GM23338 (cell line): ENCODE measurements around the gene TNS4. TPM values are rescaled to one million over a fixed set of nuclear protein-coding genes. Genes with fewer than 3 reads are reported as not detected.

Experiments used
- ATAC-seq: fragments of 200-7000 bp; cut with Tn5 transposase; 3 replicates; pipeline ENCODE4 v1.9.1; 2020
- DNase-seq: peaks from one replicate; pipeline ENCODE4 v3.0.0-alpha.2; 2015; ENCODE audit warnings: low spot score
- H2AFZ ChIP-seq: fragments of 200-600 bp; sonication (generic); 2 replicates; pipeline ENCODE4 v1.8.0; 2016; ENCODE audit warnings: antibody characterized with exemption, mild to moderate bottlenecking, moderate library complexity
- H3F3A ChIP-seq: fragments of 200-600 bp; sonication (generic); replicated peaks from 2 replicates; pipeline ENCODE4 v1.8.0; 2017; ENCODE audit warnings: antibody characterized with exemption, mixed run types, low read depth
- H3K27ac ChIP-seq: fragments of 200-600 bp; sonication (generic); 2 replicates; pipeline ENCODE4 v1.6.1; 2016; ENCODE audit warnings: low read depth
- H3K27me3 ChIP-seq: fragments of 200-600 bp; sonication (generic); 2 replicates; pipeline ENCODE4 v1.8.0; 2016; ENCODE audit warnings: mild to moderate bottlenecking, mixed run types, moderate library complexity; ENCODE audit not compliant: insufficient read depth
- H3K36me3 ChIP-seq: fragments of 200-600 bp; sonication (generic); 2 replicates; pipeline ENCODE4 v1.8.0; 2016; ENCODE audit warnings: mild to moderate bottlenecking; ENCODE audit not compliant: insufficient read depth
- H3K4me1 ChIP-seq: fragments of 200-600 bp; sonication (generic); 2 replicates; pipeline ENCODE4 v1.8.0; 2016; ENCODE audit warnings: mild to moderate bottlenecking, moderate library complexity; ENCODE audit not compliant: insufficient read depth
- H3K4me2 ChIP-seq: fragments of 200-600 bp; sonication (generic); 2 replicates; pipeline ENCODE4 v1.7.1; 2017; ENCODE audit warnings: mixed run types
- H3K4me3 ChIP-seq: fragments of 200-600 bp; sonication (generic); 2 replicates; pipeline ENCODE4 v1.6.1; 2016; ENCODE audit warnings: mixed run types
- H3K79me2 ChIP-seq: fragments of 200-600 bp; sonication (generic); replicated peaks from 2 replicates; pipeline ENCODE4 v1.8.0; 2017; ENCODE audit warnings: mild to moderate bottlenecking; ENCODE audit not compliant: insufficient read depth
- H3K9me2 ChIP-seq: fragments of 200-600 bp; sonication (generic); 2 replicates; pipeline ENCODE4 v1.8.0; 2017; ENCODE audit not compliant: insufficient read depth
- H4K20me1 ChIP-seq: fragments of 200-600 bp; sonication (generic); replicated peaks from 2 replicates; pipeline ENCODE4 v1.8.0; 2017; ENCODE audit warnings: mild to moderate bottlenecking; ENCODE audit not compliant: insufficient read depth
- H3K27ac Mint-ChIP-seq: 2 replicates; pipeline ENCODE4 v1.8.0; 2020; ENCODE audit warnings: inconsistent platforms, mild to moderate bottlenecking, moderate library complexity, mixed read lengths
- H3K27me3 Mint-ChIP-seq: 3 replicates; pipeline ENCODE4 v1.8.0; 2022; ENCODE audit warnings: low read depth, mild to moderate bottlenecking, moderate library complexity, mixed read lengths, inconsistent platforms; ENCODE audit not compliant: insufficient read depth, poor library complexity
- H3K36me3 Mint-ChIP-seq: 3 replicates; pipeline ENCODE4 v1.8.0; 2021; ENCODE audit warnings: low read depth, mild to moderate bottlenecking, inconsistent platforms, moderate library complexity, mixed read lengths
- H3K4me1 Mint-ChIP-seq: 3 replicates; pipeline ENCODE4 v1.8.0; 2020; ENCODE audit warnings: mild to moderate bottlenecking, inconsistent platforms, mixed read lengths
- H3K4me3 Mint-ChIP-seq: 3 replicates; pipeline ENCODE4 v1.8.0; 2021; ENCODE audit warnings: moderate library complexity, mild to moderate bottlenecking, inconsistent platforms, mixed read lengths
- H3K9me3 Mint-ChIP-seq: 3 replicates; pipeline ENCODE4 v1.8.0; 2020; ENCODE audit warnings: moderate library complexity, mild to moderate bottlenecking, inconsistent platforms, mixed read lengths
- CREB1 ChIP-seq: fragments of 250-450 bp; sonication (Bioruptor Pico); IDR thresholded peaks from 2 replicates; pipeline ENCODE4 v1.5.0; 2020; ENCODE audit warnings: low read depth, mild to moderate bottlenecking, moderate library complexity
- EZH2 ChIP-seq: fragments of 200-600 bp; sonication (generic); IDR thresholded peaks from one replicate; pipeline ENCODE4 v1.8.0; 2017; ENCODE audit warnings: antibody characterized with exemption, mild to moderate bottlenecking, low read depth; ENCODE audit not compliant: unreplicated experiment
- EZH2phosphoT487 ChIP-seq: fragments of 200-600 bp; sonication (generic); IDR thresholded peaks from one replicate; pipeline ENCODE4 v1.8.1; 2018; ENCODE audit warnings: antibody characterized with exemption; ENCODE audit not compliant: unreplicated experiment
- NANOG ChIP-seq: IDR thresholded peaks from 2 replicates; pipeline ENCODE4 v1.6.1; 2016; ENCODE audit warnings: antibody characterized with exemption, borderline replicate concordance
- POLR2AphosphoS5 ChIP-seq: IDR thresholded peaks from 2 replicates; pipeline ENCODE4 v1.6.1; 2016; ENCODE audit warnings: antibody characterized with exemption, low read depth
- STAT1 ChIP-seq: IDR thresholded peaks from one replicate; pipeline ENCODE4 v1.6.1; 2016; ENCODE audit warnings: antibody characterized with exemption; ENCODE audit not compliant: unreplicated experiment
- ZNF114 ChIP-seq: fragments of 250-450 bp; sonication (Bioruptor Pico); IDR thresholded peaks from 2 replicates; pipeline ENCODE4 v1.5.0; 2020; ENCODE audit warnings: mild to moderate bottlenecking, moderate library complexity
- ZNF331 ChIP-seq: fragments of 250-450 bp; sonication (Bioruptor Pico); IDR thresholded peaks from 2 replicates; pipeline ENCODE4 v1.5.0; 2020; ENCODE audit warnings: low read depth, mild to moderate bottlenecking, moderate library complexity
- ZNF462 ChIP-seq: fragments of 250-450 bp; sonication (Bioruptor Pico); IDR thresholded peaks from 2 replicates; pipeline ENCODE4 v1.5.0; 2020; ENCODE audit warnings: mild to moderate bottlenecking, moderate library complexity
- polyA plus RNA-seq: library from polyadenylated mRNA; unstranded; fragments of >200 nt; fragmentation: Nextera tagmentation; extraction: Ambion mirVana; gene quantifications from 2 replicates; pipeline ENCODE4 v1.2.1, GENCODE V29; 2016
- total RNA-seq: library from RNA; depleted of rRNA; stranded (reverse); fragments of >200 nt; shearing (Covaris generic); gene quantifications from 2 replicates; pipeline ENCODE4 v1.2.3, GENCODE V29; 2014
- TF ChIP-seq, protein P1 (sequence below): IDR thresholded peaks from 2 replicates; pipeline ENCODE4 v1.6.1; 2016; ENCODE audit warnings: antibody characterized with exemption
- TF ChIP-seq, protein P2 (sequence below), 2 experiments: fragments of 200-600 bp in 1 of 2; sonication (generic) in 1 of 2; conservative IDR thresholded peaks; 2 replicates each; pipeline versions ENCODE4 v1.5.1 to v1.6.1; 2016 to 2017; ENCODE audit warnings: antibody characterized with exemption in 2 of 2, low read depth in 2 of 2, mild to moderate bottlenecking in 2 of 2, moderate library complexity in 1 of 2
- TF ChIP-seq, protein P3 (sequence below): IDR thresholded peaks from one replicate; pipeline ENCODE4 v1.6.1; 2018; ENCODE audit warnings: antibody characterized with exemption; ENCODE audit not compliant: unreplicated experiment

TNS4 gene
- total and polyA plus RNA-seq, 2 experiments from 2014 or later = 0.31 to 4.9 TPM

DNA sequence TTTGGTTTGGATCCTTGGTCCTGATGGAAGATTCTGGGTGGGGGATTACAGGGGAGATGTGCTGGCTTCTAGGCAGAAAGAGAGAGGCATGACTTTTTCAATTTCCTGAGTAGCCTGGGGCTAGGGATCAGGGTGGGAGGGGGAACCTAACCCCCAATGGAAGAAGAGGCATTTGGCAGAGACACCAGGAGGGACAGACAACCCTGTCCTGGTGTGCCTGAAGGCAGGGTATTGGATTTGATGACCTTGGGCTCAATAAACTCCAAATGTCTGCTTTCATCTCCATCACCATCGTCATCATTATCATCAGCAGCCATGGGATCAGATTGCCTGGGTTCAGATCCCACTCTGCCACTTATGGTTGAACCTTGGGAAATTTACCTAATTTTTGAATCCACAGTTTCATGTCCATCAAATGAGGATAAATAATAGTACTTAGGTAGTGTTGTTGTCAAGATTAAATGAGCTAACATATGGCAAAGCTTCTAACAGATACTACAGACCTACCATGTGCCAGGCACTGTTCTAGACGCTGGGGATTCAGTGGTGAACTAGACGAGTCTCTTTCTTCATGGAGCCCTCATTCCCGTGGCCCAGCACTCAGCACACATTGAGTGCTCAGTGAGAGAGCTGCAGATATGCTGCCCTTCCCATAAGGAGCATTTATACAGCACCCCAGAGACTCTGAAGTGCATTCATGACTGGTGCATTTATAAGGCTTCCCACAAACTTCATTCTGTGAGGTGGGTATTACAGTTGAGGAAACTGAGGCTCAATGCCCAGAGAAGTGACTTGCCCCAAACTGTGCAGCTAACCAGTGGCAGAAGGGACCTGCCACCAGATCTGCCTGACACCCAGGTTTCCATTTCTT is 31.4 kb downstream of the TNS4 start:
- Histone ChIP-seq H3F3A (no peaks in the 10 kb centered on the region), H2AFZ (no peak overlapping the region), H3K27ac (no peak overlapping the region), H4K20me1 (no peaks in the 10 kb centered on the region), H3K79me2 (no peaks in the 10 kb centered on the region), H3K36me3 (no peaks in the 10 kb centered on the region), H3K4me1 (peaks cover 11% of the 10 kb centered on the region), H3K27me3 (no peaks in the 10 kb centered on the region), H3K4me2 (no peak overlapping the region), H3K4me3 (no peak overlapping the region), H3K9me2 (no peaks in the 10 kb centered on the region)
- H3K4me3 Mint-ChIP-seq = no peak overlapping the region
- TF ChIP-seq CREB1 (CRISPR knock-in tag) (no peak), EZH2 (no peak), ZNF331 (CRISPR knock-in tag) (no peak), ZNF114 (no peak), STAT1 (no peak), NANOG (no peak), EZH2phosphoT487 (no peak), ZNF462 (CRISPR knock-in tag) (no peak), POLR2AphosphoS5 (no peak)
- TF ChIP-seq, protein P1, sequence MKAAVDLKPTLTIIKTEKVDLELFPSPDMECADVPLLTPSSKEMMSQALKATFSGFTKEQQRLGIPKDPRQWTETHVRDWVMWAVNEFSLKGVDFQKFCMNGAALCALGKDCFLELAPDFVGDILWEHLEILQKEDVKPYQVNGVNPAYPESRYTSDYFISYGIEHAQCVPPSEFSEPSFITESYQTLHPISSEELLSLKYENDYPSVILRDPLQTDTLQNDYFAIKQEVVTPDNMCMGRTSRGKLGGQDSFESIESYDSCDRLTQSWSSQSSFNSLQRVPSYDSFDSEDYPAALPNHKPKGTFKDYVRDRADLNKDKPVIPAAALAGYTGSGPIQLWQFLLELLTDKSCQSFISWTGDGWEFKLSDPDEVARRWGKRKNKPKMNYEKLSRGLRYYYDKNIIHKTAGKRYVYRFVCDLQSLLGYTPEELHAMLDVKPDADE = no peak
- TF ChIP-seq, protein P2, sequence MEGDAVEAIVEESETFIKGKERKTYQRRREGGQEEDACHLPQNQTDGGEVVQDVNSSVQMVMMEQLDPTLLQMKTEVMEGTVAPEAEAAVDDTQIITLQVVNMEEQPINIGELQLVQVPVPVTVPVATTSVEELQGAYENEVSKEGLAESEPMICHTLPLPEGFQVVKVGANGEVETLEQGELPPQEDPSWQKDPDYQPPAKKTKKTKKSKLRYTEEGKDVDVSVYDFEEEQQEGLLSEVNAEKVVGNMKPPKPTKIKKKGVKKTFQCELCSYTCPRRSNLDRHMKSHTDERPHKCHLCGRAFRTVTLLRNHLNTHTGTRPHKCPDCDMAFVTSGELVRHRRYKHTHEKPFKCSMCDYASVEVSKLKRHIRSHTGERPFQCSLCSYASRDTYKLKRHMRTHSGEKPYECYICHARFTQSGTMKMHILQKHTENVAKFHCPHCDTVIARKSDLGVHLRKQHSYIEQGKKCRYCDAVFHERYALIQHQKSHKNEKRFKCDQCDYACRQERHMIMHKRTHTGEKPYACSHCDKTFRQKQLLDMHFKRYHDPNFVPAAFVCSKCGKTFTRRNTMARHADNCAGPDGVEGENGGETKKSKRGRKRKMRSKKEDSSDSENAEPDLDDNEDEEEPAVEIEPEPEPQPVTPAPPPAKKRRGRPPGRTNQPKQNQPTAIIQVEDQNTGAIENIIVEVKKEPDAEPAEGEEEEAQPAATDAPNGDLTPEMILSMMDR (conservative IDR thresholded peaks at IDR 0.05; ENCODE audit: low read depth in 2 of 2) = no peak
- TF ChIP-seq, protein P3, sequence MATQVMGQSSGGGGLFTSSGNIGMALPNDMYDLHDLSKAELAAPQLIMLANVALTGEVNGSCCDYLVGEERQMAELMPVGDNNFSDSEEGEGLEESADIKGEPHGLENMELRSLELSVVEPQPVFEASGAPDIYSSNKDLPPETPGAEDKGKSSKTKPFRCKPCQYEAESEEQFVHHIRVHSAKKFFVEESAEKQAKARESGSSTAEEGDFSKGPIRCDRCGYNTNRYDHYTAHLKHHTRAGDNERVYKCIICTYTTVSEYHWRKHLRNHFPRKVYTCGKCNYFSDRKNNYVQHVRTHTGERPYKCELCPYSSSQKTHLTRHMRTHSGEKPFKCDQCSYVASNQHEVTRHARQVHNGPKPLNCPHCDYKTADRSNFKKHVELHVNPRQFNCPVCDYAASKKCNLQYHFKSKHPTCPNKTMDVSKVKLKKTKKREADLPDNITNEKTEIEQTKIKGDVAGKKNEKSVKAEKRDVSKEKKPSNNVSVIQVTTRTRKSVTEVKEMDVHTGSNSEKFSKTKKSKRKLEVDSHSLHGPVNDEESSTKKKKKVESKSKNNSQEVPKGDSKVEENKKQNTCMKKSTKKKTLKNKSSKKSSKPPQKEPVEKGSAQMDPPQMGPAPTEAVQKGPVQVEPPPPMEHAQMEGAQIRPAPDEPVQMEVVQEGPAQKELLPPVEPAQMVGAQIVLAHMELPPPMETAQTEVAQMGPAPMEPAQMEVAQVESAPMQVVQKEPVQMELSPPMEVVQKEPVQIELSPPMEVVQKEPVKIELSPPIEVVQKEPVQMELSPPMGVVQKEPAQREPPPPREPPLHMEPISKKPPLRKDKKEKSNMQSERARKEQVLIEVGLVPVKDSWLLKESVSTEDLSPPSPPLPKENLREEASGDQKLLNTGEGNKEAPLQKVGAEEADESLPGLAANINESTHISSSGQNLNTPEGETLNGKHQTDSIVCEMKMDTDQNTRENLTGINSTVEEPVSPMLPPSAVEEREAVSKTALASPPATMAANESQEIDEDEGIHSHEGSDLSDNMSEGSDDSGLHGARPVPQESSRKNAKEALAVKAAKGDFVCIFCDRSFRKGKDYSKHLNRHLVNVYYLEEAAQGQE = no peak
- peaks cover 22% of the 10 kb centered on the region for H3K36me3 Mint-ChIP-seq
- H3K9me3 Mint-ChIP-seq = peaks cover 24% of the 10 kb centered on the region
- H3K27me3 Mint-ChIP-seq = peaks cover 20% of the 10 kb centered on the region
- ATAC-seq = no peak
- no peak for DNase-seq
- peaks cover 17% of the 10 kb centered on the region for H3K4me1 Mint-ChIP-seq
- no peak overlapping the region for H3K27ac Mint-ChIP-seq
